Esophagus squamous epithelium (tissue), 5 donors: ENCODE results near the gene NUDCD3. TPM values are rescaled to one million over a fixed set of nuclear protein-coding genes. Genes with fewer than 3 reads are reported as not detected.

ENCODE experiments used
- DNase-seq: peaks from one replicate; lab custom pipeline; 2025; lab: John Stamatoyannopoulos, UW
- H3K27ac ChIP-seq, 4 donors: fragments of 200-600 bp; sonication (generic); one replicate each; pipeline ENCODE4 v1.5.1; 2016 to 2019; ENCODE audit warnings: mild to moderate bottlenecking in 1 of 4
- H3K27me3 ChIP-seq, 4 donors: fragments of 200-600 bp; sonication (generic); 1 replicate in 3 of 4; 2 replicates in 1 of 4; pipeline versions ENCODE4 v1.5.1 to v1.6.0; 2017 to 2021; ENCODE audit warnings: antibody characterized with exemption in 1 of 4
- H3K36me3 ChIP-seq, 3 donors: fragments of 200-600 bp; sonication (generic); one replicate each; pipeline ENCODE4 v1.5.1; 2016 to 2019
- H3K4me1 ChIP-seq, 3 donors: fragments of 200-600 bp; sonication (generic); one replicate each; pipeline ENCODE4 v1.5.1; 2017 to 2019
- H3K4me3 ChIP-seq, 4 donors: fragments of 200-600 bp; sonication (generic); 1 replicate in 3 of 4; 2 replicates in 1 of 4; pipeline ENCODE4 v1.5.1; 2016 to 2019; ENCODE audit warnings: mild to moderate bottlenecking in 2 of 4, moderate library complexity in 1 of 4
- H3K9me3 ChIP-seq, 3 donors: fragments of 200-600 bp; sonication (generic); one replicate each; pipeline ENCODE4 v1.5.1; 2016 to 2019
- CTCF ChIP-seq, 6 experiments: fragments of 450-650 bp in 4 of 6; fragments of 200-600 bp in 2 of 6; sonication (generic) in 2 of 6; IDR thresholded peaks; one replicate each; pipeline ENCODE4 v1.5.1; 2016 to 2019; ENCODE audit warnings: antibody characterized with exemption in 6 of 6, mild to moderate bottlenecking in 4 of 6, moderate library complexity in 4 of 6
- POLR2A ChIP-seq, 4 donors: fragments of 450-650 bp; IDR thresholded peaks; one replicate each; pipeline ENCODE4 v1.6.1; 2017; ENCODE audit warnings: antibody characterized with exemption in 4 of 4, mild to moderate bottlenecking in 4 of 4, moderate library complexity in 3 of 4
- WGBS, 2 donors: methylation state at CpG; one replicate each; pipeline ENCODE4 v1.1.5; 2018; 5-methylcytosine and 5-hydroxymethylcytosine counted together
- intact Hi-C: fragments of 100-400 bp; cut with DNase I; formaldehyde crosslinking; loops from one replicate; pipeline ENCODE4 v1.15.0; 2022
- total RNA-seq, 4 donors: library from RNA; depleted of rRNA; stranded (reverse); fragments of >200 nt; gene quantifications; one replicate each; pipeline ENCODE4 v1.1.0, GENCODE V29; 2016
- donor health status: DM: yes; HTN: yes; CAD: no.

The NUDCD3 gene
- total RNA-seq, 4 donors from 2014 or later, result 33.5 to 54.0 (median 47.0) TPM

GRCh38 chr7:44460325-44460724, 30.1 kb downstream of the NUDCD3 start:
- no peak for TF ChIP-seq CTCF (IDR thresholded peaks at IDR 0.05)
- TF ChIP-seq POLR2A (IDR thresholded peaks at IDR 0.05), result no peak
- Histone ChIP-seq H3K36me3 (peaks cover 0 to 72% (median 0%) of the 10 kb centered on the region in 3 donors), H3K27ac (no peak overlapping the region), H3K4me3 (no peak overlapping the region), H3K4me1 (peaks cover 0 to 14% (median 3%) of the 10 kb centered on the region in 3 donors), H3K27me3 (no peaks in the 10 kb centered on the region), H3K9me3 (no peaks in the 10 kb centered on the region)
- no peak for DNase-seq
- intact Hi-C loops, result no loop called here
- WGBS, 2 donors, result 53% methylated on average over 3 of the region's 3 CpGs

- Histone ChIP-seq H3K4me1 (peaks cover 0 to under 1% (median 0%) of the 10 kb centered on the region in 3 donors), H3K27ac (no peak overlapping the region), H3K36me3 (peaks cover 0 to 76% (median 0%) of the 10 kb centered on the region in 3 donors), H3K9me3 (no peaks in the 10 kb centered on the region), H3K4me3 (no peak overlapping the region), H3K27me3 (no peaks in the 10 kb centered on the region)
- 93 to 96% methylated on average over 3 of the region's 3 CpGs for WGBS, 2 donors
- no peak for TF ChIP-seq POLR2A (IDR thresholded peaks at IDR 0.05)
- no peak for TF ChIP-seq CTCF (IDR thresholded peaks at IDR 0.05)
- intact Hi-C loops, result no loop called here
- no peak for DNase-seq
Observed at GRCh38 chr7:44455155-44455554, 35.3 kb downstream of the NUDCD3 start.

- peaks cover 0 to 6% (median 1%) of the 10 kb centered on the region in 3 donors for H3K4me1 ChIP-seq
- no peak overlapping the region for H3K4me3 ChIP-seq
- H3K27ac ChIP-seq, result no peak overlapping the region
- no peaks in the 10 kb centered on the region for H3K9me3 ChIP-seq
- TF ChIP-seq POLR2A (IDR thresholded peaks at IDR 0.05) (no peak), CTCF (IDR thresholded peaks at IDR 0.05) (no peak)
- no peak for DNase-seq
- intact Hi-C loops, result no loop called here
- WGBS, 2 donors, result 85 to 90% methylated on average over 2 of the region's 2 CpGs
- H3K36me3 ChIP-seq, result peaks cover 0 to 70% (median 0%) of the 10 kb centered on the region in 3 donors
- H3K27me3 ChIP-seq, result no peaks in the 10 kb centered on the region
Observed at GRCh38 chr7:44454348-44454747, 36.1 kb downstream of the NUDCD3 start.

- TF ChIP-seq POLR2A (IDR thresholded peaks at IDR 0.05), result no peak
- TF ChIP-seq CTCF (IDR thresholded peaks at IDR 0.05), result no peak
- intact Hi-C loops, result no loop called here
- no peak overlapping the region for H3K4me3 ChIP-seq
- WGBS, 2 donors, result 89 to 90% methylated on average over 7 of the region's 7 CpGs
- no peaks in the 10 kb centered on the region for H3K27me3 ChIP-seq
- no peak overlapping the region for H3K27ac ChIP-seq
- no peak for DNase-seq
- peaks cover 0 to 74% (median 0%) of the 10 kb centered on the region in 3 donors for H3K36me3 ChIP-seq
- peaks cover 0 to 28% (median 3%) of the 10 kb centered on the region in 3 donors for H3K4me1 ChIP-seq
- no peaks in the 10 kb centered on the region for H3K9me3 ChIP-seq
Observed at GRCh38 chr7:44451123-44451522, 39.3 kb downstream of the NUDCD3 start.

- DNase-seq, result no peak
- Histone ChIP-seq H3K27ac (no peak overlapping the region), H3K36me3 (peaks cover 0 to 78% (median 0%) of the 10 kb centered on the region in 3 donors), H3K4me3 (no peak overlapping the region), H3K27me3 (no peaks in the 10 kb centered on the region), H3K9me3 (no peaks in the 10 kb centered on the region), H3K4me1 (peaks cover 3 to 40% (median 3%) of the 10 kb centered on the region in 3 donors)
- intact Hi-C loops, result no loop called here
- 60 to 65% methylated on average over 1 of the region's 1 CpG for WGBS, 2 donors
- no peak for TF ChIP-seq CTCF (IDR thresholded peaks at IDR 0.05)
- no peak for TF ChIP-seq POLR2A (IDR thresholded peaks at IDR 0.05)
Observed at GRCh38 chr7:44449584-44449928, 40.9 kb downstream of the NUDCD3 start.
